ENCODE measurements around the gene SKAP1. TPM values are rescaled to one million over a fixed set of nuclear protein-coding genes. Genes with fewer than 3 reads are reported as not detected.
"Not testable (repeated sequence)": the region's sequence is repeated elsewhere in the genome, so short reads cannot be mapped to it uniquely, and the experiment has no call there.

Gene SKAP1
- total and polyA plus RNA-seq, 2 of the 13 experiments (the other 11 are each of a cell fraction or from before 2014, with no cell fraction given), result 0.21 TPM; not detected in 1

DNA sequence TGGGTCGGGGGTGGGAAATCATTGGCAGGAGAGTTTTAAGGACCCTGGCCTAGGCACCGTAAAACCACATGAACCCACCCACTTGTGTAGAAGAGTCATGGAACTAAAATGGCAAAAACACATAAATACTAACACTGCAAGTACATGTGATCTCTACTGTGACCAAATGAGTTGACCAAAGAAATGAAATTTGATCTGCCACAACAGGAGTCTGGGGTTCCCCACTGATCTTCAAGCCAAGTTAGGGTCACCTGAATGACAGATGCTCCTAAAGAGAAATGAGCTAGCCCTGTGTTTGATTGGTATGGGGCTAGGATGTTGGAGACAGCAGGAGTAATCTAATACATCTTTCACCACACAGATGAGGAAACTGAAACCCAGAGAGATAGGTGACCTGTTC is 21.5 kb upstream of the SKAP1 start:
- POLR2A ChIA-PET, result no interaction called here
- no peak overlapping the region for H3K27ac ChIP-seq (ENCODE audit: extremely low read length, insufficient read depth, low read length)
- 22% methylated on average over 2 of the region's 2 CpGs for WGBS (ENCODE audit: low lambda C conversion rate)
- DNase-seq (ENCODE audit: low spot score) (no peak), ATAC-seq (no peak), FAIRE-seq (no peak)
- H3K9ac ChIP-seq (ENCODE audit: insufficient read depth, low read depth, low read length), result no peak overlapping the region
- no peak for TF ChIP-seq ATF1 (CRISPR knock-in tag; IDR thresholded peaks at IDR 0.05)
- TF ChIP-seq, protein P1, sequence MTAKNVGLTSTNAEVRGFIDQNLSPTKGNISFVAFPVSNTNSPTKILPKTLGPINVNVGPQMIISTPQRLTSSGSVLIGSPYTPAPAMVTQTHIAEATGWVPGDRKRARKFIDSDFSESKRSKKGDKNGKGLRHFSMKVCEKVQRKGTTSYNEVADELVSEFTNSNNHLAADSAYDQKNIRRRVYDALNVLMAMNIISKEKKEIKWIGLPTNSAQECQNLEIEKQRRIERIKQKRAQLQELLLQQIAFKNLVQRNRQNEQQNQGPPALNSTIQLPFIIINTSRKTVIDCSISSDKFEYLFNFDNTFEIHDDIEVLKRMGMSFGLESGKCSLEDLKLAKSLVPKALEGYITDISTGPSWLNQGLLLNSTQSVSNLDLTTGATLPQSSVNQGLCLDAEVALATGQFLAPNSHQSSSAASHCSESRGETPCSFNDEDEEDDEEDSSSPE (CRISPR knock-in tag; IDR thresholded peaks at IDR 0.05), result no peak
- no peak for TF ChIP-seq PCBP1 (IDR thresholded peaks at IDR 0.05; ENCODE audit: borderline replicate concordance, low read depth, low read length)
- no peak for TF ChIP-seq ZNF282 (IDR thresholded peaks at IDR 0.05; ENCODE audit: partially characterized antibody)
- TF ChIP-seq JDP2 (CRISPR knock-in tag; IDR thresholded peaks at IDR 0.05; ENCODE audit: borderline replicate concordance), result no peak
- TF ChIP-seq TP53 (CRISPR knock-in tag; conservative IDR thresholded peaks at IDR 0.05), result no peak
- no peak for TF ChIP-seq ZNF441 (CRISPR knock-in tag; IDR thresholded peaks at IDR 0.05; ENCODE audit: borderline replicate concordance)
- no peak for TF ChIP-seq PLRG1 (conservative IDR thresholded peaks at IDR 0.05)
- no peak for TF ChIP-seq ZNF432 (CRISPR knock-in tag; IDR thresholded peaks at IDR 0.05; ENCODE audit: borderline replicate concordance)
- no peak for TF ChIP-seq POLR2A (IDR thresholded peaks at IDR 0.05; ENCODE audit: insufficient read depth in 1 of 2, low read depth in 2 of 2, low read length in 2 of 2)
- TF ChIP-seq HMG20A (CRISPR knock-in tag; IDR thresholded peaks at IDR 0.05; ENCODE audit: borderline replicate concordance), result no peak
- TF ChIP-seq ZNF12 (CRISPR knock-in tag; IDR thresholded peaks at IDR 0.05), result no peak
- no peak for TF ChIP-seq DMAP1 (CRISPR knock-in tag; IDR thresholded peaks at IDR 0.05)
- no peak for TF ChIP-seq SP2 (CRISPR knock-in tag; IDR thresholded peaks at IDR 0.05)
- no peak for TF ChIP-seq PPARG (CRISPR knock-in tag; conservative IDR thresholded peaks at IDR 0.05)
- TF ChIP-seq ZNF652 (CRISPR knock-in tag; IDR thresholded peaks at IDR 0.05; ENCODE audit: borderline replicate concordance, low read depth), result no peak
- TF ChIP-seq TRIM24 (CRISPR knock-in tag; IDR thresholded peaks at IDR 0.05), result no peak
- TF ChIP-seq NFYC (CRISPR knock-in tag; IDR thresholded peaks at IDR 0.05), result no peak
- TF ChIP-seq BCL6 (CRISPR knock-in tag; IDR thresholded peaks at IDR 0.05), result no peak
- TF ChIP-seq, protein P2, sequence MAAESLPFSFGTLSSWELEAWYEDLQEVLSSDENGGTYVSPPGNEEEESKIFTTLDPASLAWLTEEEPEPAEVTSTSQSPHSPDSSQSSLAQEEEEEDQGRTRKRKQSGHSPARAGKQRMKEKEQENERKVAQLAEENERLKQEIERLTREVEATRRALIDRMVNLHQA (CRISPR knock-in tag; IDR thresholded peaks at IDR 0.05), result no peak
- H4K20me1 ChIP-seq (ENCODE audit: insufficient read depth, low read length), result no peaks in the 10 kb centered on the region
- CTCF ChIA-PET (ENCODE audit: low intra/inter-chr PET ratio, low total read pairs), result no interaction called here
- no peaks in the 10 kb centered on the region for H3K4me1 ChIP-seq (ENCODE audit: insufficient read depth, low read length)
- no peaks in the 10 kb centered on the region for H3K36me3 ChIP-seq (replicated peaks in 1 of 2; ENCODE audit: control insufficient read depth in 1 of 2, insufficient read depth in 2 of 2, low read length in 2 of 2)
- H3K79me2 ChIP-seq (ENCODE audit: insufficient read depth, low read length), result no peaks in the 10 kb centered on the region
- intact Hi-C loops (cut with micrococcal nuclease; ENCODE audit: unreplicated experiment), result loop anchor here (10.0 kb wide), 2 partner anchors 97 to 427 kb away; no protein-coding TSS in a partner anchor
- H2AFZ ChIP-seq (ENCODE audit: low read length), result no peak overlapping the region
- no TSS peak for BruUV-seq (replicated peaks)
- H3K4me2 ChIP-seq (ENCODE audit: low read depth, low read length), result no peak overlapping the region
- no peaks in the 10 kb centered on the region for H3K9me3 ChIP-seq (ENCODE audit: low read length)
- in situ Hi-C loops (cut with HindIII; ENCODE audit: extremely low pct_ligation_motif_present, low pct_unique_long_range_greater_than_20kb), result no loop called here
- H3K27me3 ChIP-seq (ENCODE audit: control insufficient read depth in 1 of 2, insufficient read depth in 2 of 2, low read length in 2 of 2), result peaks cover 1 to 11% of the 10 kb centered on the region in 2 experiments; a peak in 2 of 5 replicates
- no peak overlapping the region for H3K4me3 ChIP-seq (replicated peaks in 1 of 3; ENCODE audit: insufficient read depth in 1 of 3, low read depth in 2 of 3, low read length in 3 of 3)

DNA sequence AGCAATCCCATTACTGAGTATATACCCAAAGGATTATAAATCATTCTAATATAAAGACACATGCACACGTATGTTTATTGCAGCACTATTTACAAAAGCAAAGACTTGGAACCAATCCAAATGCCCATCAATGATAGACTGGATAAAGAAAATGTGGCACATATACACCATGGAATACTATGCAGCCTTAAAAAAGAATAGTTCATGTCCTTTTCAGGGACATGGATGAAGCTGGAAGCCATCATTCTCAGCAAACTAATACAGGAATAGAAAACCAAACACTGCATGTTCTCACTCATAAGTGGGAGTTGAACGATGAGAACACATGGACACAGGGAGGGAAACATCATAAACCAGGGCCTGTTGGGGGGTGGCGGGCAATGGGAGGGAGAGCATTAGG is 19.3 kb upstream of the SKAP1 start:
- H3K36me3 ChIP-seq (replicated peaks in 1 of 2; ENCODE audit: control insufficient read depth in 1 of 2, insufficient read depth in 2 of 2, low read length in 2 of 2); H3K9ac ChIP-seq (ENCODE audit: insufficient read depth, low read depth, low read length); CTCF ChIA-PET (ENCODE audit: low intra/inter-chr PET ratio, low total read pairs); H4K20me1 ChIP-seq (ENCODE audit: insufficient read depth, low read length); FAIRE-seq; H3K9me3 ChIP-seq (ENCODE audit: low read length); H3K79me2 ChIP-seq (ENCODE audit: insufficient read depth, low read length); in situ Hi-C loops (cut with HindIII; ENCODE audit: extremely low pct_ligation_motif_present, low pct_unique_long_range_greater_than_20kb); H3K4me3 ChIP-seq (replicated peaks in 1 of 3; ENCODE audit: insufficient read depth in 1 of 3, low read depth in 2 of 3, low read length in 3 of 3); H3K27ac ChIP-seq (ENCODE audit: extremely low read length, insufficient read depth, low read length); H3K4me1 ChIP-seq (ENCODE audit: insufficient read depth, low read length); DNase-seq (ENCODE audit: low spot score); H2AFZ ChIP-seq (ENCODE audit: low read length); POLR2A ChIA-PET; H3K4me2 ChIP-seq (ENCODE audit: low read depth, low read length); ATAC-seq; BruUV-seq (replicated peaks); intact Hi-C loops (cut with micrococcal nuclease; ENCODE audit: unreplicated experiment): not testable (repeated sequence)
- H3K27me3 ChIP-seq (ENCODE audit: control insufficient read depth in 1 of 2, insufficient read depth in 2 of 2, low read length in 2 of 2), result peaks cover 1 to 13% of the 10 kb centered on the region in 2 experiments; a peak in 2 of 5 replicates
- 4% methylated on average over 3 of the region's 3 CpGs for WGBS (ENCODE audit: low lambda C conversion rate)

All from HepG2 (cell line).